ENCODE measurements around the gene ROCK2.

ROCK2 gene

GRCh38 chr2:11366326-11366741, 21.9 kb upstream of the ROCK2 start:
- DNase-seq: no peak

- DNase-seq: no peak
These were observed 20.9 kb upstream of the ROCK2 start for GRCh38 chr2:11365096-11365879.

GRCh38 chr2:11364565-11364887, 20.1 kb upstream of the ROCK2 start:
- no peak for DNase-seq

GRCh38 chr2:11363868-11364564, 19.6 kb upstream of the ROCK2 start:
- no peak for DNase-seq

- DNase-seq: no peak
These were observed 15.4 kb upstream of the ROCK2 start for GRCh38 chr2:11359865-11360264.

- DNase-seq: no peak
These were observed 13.1 kb upstream of the ROCK2 start for GRCh38 chr2:11357428-11357972.

- DNase-seq: no peak
These were observed 12.3 kb upstream of the ROCK2 start for GRCh38 chr2:11356764-11357163.

- DNase-seq: no peak
These were observed 11.0 kb upstream of the ROCK2 start for GRCh38 chr2:11355194-11356053.

GRCh38 chr2:11354363-11355154, 10.1 kb upstream of the ROCK2 start:
- no peak for DNase-seq

GRCh38 chr2:11352781-11353537, 8.5 kb upstream of the ROCK2 start:
- DNase-seq: no peak

GRCh38 chr2:11348209-11348749, 3.8 kb upstream of the ROCK2 start:
- no peak for DNase-seq

- no peak for DNase-seq
These were observed 3.0 kb upstream of the ROCK2 start for GRCh38 chr2:11347403-11347959.

GRCh38 chr2:11346023-11346482, 1.6 kb upstream of the ROCK2 start:
- no peak for DNase-seq

GRCh38 chr2:11344956-11345677, 681 bp upstream of the ROCK2 start:
- DNase-seq: no peak

- peak; percentile 38 for DNase-seq
These were observed 640 bp downstream of the ROCK2 start for GRCh38 chr2:11343650-11344341.

- no peak for DNase-seq
These were observed 1.1 kb downstream of the ROCK2 start for GRCh38 chr2:11343368-11343649.

- peak; percentile 18 for DNase-seq
These were observed 1.7 kb downstream of the ROCK2 start for GRCh38 chr2:11342551-11343367.

GRCh38 chr2:11340717-11341116, 3.7 kb downstream of the ROCK2 start:
- no peak for DNase-seq

GRCh38 chr2:11339508-11340083, 4.8 kb downstream of the ROCK2 start:
- DNase-seq: no peak
